HG02973 (cell line): ENCODE measurements around the gene RAD21L1.
"Not testable (repeated sequence)": the region's sequence is repeated elsewhere in the genome, so short reads cannot be mapped to it uniquely, and the experiment has no call there.

Source experiments
- ATAC-seq: cut with Tn5 transposase; IDR thresholded peaks from one replicate; pipeline ENCODE4 v1.9.1; 2021; ENCODE audit warnings: moderate library complexity; ENCODE audit not compliant: unreplicated experiment

Gene RAD21L1

GRCh38 chr20:1199212-1199873 lies 26.5 kb upstream of the RAD21L1 start:
- ATAC-seq = no peak

- no peak for ATAC-seq
Measured at GRCh38 chr20:1199964-1200363, 25.9 kb upstream of the RAD21L1 start.

- no peak for ATAC-seq
Measured at GRCh38 chr20:1202762-1203504, 22.9 kb upstream of the RAD21L1 start, which contains the start of gene C20orf202. Gene C20orf202, plus strand, starts transcription at chr20:1203454. Its CDS starts 132 bp downstream, at chr20:1203586.

- ATAC-seq = no peak
Measured at GRCh38 chr20:1203630-1204029, 22.2 kb upstream of the RAD21L1 start.

GRCh38 chr20:1204113-1204512 lies 21.7 kb upstream of the RAD21L1 start:
- ATAC-seq = no peak

- no peak for ATAC-seq
Measured at GRCh38 chr20:1204576-1204975, 21.3 kb upstream of the RAD21L1 start.

- ATAC-seq = no peak
Measured at GRCh38 chr20:1205802-1206201, 20.0 kb upstream of the RAD21L1 start.

GRCh38 chr20:1206366-1207148 lies 19.3 kb upstream of the RAD21L1 start:
- no peak for ATAC-seq

- ATAC-seq = no peak
Measured at GRCh38 chr20:1207293-1207878, 18.5 kb upstream of the RAD21L1 start.

GRCh38 chr20:1209447-1210387 lies 16.1 kb upstream of the RAD21L1 start:
- ATAC-seq = no peak

- ATAC-seq = no peak
Measured at GRCh38 chr20:1210501-1210900, 15.3 kb upstream of the RAD21L1 start.

- ATAC-seq = no peak
Measured at GRCh38 chr20:1212023-1212422, 13.8 kb upstream of the RAD21L1 start.

GRCh38 chr20:1212607-1213396 lies 13.0 kb upstream of the RAD21L1 start:
- ATAC-seq = no peak

- no peak for ATAC-seq
Measured at GRCh38 chr20:1214838-1215261, 11.0 kb upstream of the RAD21L1 start.

GRCh38 chr20:1215386-1216170 lies 10.3 kb upstream of the RAD21L1 start:
- no peak for ATAC-seq

- ATAC-seq = not testable (repeated sequence)
Measured at GRCh38 chr20:1216527-1217427, 9.1 kb upstream of the RAD21L1 start.

- not testable (repeated sequence) for ATAC-seq
Measured at GRCh38 chr20:1222750-1223149, 3.1 kb upstream of the RAD21L1 start.
